NCI-H1417 treated with DMSO at 0.1 percent for 48 hours (cell line): ENCODE data around the gene CD200.

ENCODE experiments used
- DNase-seq: peaks from one replicate; lab custom pipeline; 2025; lab: John Stamatoyannopoulos, UW

The CD200 gene, protein sequence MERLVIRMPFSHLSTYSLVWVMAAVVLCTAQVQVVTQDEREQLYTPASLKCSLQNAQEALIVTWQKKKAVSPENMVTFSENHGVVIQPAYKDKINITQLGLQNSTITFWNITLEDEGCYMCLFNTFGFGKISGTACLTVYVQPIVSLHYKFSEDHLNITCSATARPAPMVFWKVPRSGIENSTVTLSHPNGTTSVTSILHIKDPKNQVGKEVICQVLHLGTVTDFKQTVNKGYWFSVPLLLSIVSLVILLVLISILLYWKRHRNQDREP

DNA sequence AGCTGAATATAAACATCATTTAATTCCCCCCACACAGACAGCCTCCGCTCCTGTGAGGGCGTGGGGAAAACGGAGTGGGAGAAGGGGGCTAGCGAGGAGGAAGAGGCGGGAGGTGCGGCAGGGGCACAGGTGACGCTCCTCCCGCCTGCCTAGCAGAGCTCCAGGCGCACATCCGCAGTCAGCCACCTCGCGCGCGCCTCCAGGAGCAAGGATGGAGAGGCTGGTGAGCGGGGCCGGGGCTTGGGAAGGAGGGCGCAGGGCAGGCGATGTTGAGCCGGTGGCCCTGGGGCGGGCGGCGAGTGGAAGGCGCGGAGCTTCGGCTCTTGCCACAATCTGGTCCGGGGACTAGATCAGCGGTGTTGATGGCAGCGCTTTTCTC, at the start of gene CD200:
Gene CD200, plus strand, starts transcription at position 155 of the 379 bp plus-strand sequence. Its CDS starts 57 bp downstream, at position 212.
- DNase-seq = peak; percentile 65

DNA sequence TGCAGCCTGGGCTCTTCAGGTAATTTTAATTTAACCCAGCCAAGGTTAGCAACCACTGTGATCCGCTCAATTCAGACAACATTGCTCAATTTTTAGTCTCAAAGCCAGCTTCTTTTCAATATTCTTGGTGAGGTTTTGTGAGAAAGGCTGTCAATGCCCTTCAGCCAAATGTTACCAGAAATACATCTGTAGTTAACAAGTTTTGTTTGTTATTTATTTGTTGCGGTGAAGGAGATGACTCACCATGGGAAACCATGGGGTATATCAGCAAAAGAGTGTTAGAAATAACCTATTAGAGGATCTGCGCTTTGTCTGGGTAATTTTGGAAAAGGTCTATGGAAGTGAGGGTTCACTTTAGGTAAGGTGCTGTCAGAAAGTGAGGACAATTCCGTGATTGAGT, 43.9 kb upstream of the CD200 start:
- DNase-seq = no peak

DNA sequence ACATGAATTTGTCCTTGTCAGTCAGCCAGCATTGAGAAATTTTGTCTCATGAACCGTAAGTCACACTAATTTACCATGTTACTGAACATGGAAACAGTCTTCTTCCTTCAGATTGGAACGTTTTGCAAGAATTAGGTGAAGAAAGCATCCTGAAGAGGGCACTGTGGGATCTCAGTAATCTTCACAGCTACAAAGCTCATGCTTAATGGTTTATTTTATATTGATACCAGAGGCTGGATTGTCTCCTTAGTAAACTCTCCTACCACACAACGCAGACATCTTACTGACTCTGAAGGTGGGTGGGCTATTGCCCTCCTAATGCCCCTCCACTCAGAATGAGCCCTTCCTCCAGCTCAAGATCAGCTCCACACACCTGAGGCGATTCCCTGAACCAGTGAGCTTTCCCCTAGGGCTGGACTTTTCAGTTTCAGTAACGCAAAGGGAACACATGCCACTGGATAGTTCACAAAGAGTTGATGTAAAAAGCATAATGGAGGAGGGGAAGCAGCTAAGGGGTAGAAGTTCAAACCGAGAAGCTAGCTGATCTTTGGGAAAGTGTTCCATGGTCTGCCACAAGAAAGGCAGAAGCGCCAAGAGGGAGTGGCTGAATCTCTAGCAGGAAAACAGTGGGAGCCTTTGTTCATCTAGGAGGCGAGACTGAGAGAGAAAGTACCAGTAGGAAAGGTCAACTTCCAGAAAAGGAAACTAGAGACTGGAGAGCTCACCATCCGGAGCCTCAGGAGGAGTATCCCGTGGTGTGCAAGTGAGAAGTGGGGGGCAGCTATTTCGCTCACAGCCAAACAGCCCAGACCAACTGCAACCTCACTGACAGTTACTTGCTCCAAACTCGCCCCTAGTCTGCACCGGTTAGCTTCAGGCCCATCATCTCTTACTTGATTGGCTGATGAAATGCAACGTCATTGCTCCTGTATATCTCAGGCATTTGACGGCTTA, 39.3 kb upstream of the CD200 start, which contains the start of gene SLC9C1:
Gene SLC9C1, minus strand, starts transcription at position 849 of the 954 bp plus-strand sequence. CDS start 7,425 bp downstream, outside the sequence.
- DNase-seq = no peak

DNA sequence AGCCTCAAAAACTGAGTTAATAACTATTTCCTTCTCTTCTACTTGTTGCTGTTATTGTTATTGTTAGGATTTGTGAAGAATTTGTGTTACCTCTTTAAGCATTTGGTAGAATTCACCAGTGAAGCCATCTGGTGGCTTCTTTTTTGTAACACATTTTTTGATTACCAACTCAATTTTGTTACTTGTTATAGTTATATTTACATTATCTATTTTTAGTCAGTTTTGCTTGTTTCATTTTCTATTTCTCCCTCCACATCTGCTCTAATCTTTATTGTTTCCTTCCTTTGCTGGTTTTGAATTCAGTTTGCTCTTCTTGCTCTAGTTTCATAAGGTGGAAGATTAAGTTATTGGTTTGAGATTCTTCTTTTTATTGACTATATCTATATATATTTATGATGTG, 35.2 kb upstream of the CD200 start:
- no peak for DNase-seq

DNA sequence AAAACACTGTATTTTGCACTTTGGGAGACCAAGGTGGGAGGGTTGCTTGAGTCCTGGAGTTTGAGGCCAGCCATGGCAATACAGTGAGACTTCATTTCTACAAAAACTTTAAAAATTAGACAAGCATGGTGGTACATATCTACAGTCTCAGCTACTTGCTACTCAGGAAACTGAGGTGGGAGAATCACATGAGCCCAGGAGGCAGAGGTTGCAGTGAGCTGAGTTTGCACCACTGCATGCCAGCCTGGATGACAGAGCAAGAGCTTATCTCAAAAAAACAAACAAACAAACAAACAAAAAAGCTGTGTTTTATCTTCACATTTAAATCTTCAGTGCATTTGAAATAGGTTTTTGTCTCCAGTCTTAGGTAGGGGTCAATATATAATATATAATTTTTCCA, 34.2 kb upstream of the CD200 start:
- no peak for DNase-seq

DNA sequence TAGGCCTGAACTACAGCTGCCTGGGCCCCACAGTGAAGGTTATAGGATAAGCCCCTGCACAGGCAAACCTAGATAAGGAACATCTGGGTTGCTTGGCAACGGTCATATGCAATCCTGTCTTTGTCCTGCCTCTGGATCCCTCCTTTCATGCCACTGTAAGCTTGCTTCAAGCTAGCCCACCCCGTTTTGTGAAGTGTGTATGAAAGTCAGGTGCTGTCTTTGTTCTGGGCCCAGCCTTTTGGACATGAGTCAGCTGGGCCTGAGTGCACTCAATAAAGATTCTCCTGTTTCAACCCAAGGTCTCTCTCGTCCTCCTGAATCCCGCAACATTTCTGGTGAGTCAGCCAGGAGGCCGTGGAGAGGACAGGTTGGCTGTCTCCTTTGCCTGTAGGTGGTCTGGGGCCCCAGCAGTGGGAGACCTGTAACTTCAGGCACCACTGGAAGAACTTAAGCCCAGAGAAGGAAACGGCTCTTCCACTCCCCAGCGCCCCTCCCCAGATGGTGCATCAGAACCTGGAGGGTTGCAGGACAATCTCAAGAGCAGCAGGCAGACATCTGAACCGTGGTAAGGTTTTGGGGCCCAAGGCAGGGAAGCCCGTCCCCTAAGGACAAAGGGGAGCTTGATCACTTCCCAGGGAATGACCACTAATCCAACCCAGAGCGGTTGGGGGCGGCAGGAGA, 30.7 kb upstream of the CD200 start:
- DNase-seq = no peak

DNA sequence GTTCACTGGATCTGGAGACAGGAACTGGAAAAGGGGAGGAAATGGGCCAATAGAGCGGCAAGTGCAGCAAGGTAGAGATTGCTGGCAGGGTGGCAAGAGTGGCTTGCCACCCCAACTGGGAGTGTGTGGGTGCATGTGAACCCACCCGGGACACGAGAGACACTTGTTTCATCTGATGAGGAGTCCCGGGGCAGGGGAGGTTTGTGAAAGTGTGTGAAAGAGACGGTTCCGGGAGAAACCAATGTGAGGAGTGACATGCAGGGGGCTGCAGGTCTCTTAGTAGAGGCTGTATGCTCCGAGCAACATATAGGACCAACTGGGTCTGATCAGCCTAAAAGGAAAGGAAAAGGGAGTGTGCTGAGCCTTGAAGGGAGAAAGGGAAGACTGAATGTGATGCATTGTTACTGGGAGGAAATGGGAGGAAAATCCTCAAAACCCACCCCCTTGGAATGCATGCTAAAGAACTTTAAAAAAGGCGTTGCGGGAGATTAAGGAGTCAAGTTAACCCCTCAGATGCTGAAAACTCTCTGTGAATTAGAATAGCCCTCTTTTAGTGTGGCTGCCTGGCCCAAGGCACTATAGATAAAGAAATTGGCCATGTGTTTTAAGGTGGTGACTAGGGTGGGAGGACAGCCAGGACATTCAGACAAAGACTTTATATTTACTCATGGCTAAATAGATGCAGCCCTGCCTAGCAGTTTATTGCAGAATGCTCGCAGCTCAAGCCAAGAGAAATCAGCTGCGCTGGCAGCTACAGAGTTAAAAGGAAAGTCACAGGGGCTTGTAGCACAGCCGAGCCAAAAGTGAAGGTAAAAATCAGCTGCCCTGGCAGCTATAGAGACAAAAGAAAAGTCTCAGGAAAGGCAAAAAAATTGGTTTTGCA, 29.8 kb upstream of the CD200 start:
- no peak for DNase-seq

DNA sequence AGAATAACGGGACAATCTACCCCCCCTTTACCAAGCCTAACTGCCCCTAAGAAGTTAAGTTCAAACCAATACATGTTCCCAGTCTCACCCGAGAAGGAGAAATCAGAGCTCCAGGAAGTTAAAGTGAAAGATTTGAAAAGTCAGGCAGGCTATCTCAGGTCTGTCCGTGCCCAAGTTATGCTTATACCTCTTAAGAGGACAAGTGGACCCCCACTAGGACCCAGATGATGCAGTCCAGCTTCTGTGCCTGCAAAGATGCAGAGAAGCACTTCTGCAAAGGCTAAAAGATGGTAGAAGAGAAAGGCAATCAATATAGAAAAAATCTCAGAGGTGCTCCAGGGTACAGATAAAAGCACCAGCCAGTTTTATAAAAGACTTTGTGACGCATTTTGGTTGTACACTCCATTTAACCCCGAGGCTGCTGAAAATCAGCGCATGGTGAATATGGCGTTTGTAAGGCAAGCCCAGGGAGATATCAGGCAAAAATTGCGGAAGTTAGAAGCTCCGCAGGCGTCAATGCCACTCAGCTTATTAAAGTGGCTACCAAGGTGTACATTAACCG, 29.1 kb upstream of the CD200 start:
- DNase-seq = no peak

DNA sequence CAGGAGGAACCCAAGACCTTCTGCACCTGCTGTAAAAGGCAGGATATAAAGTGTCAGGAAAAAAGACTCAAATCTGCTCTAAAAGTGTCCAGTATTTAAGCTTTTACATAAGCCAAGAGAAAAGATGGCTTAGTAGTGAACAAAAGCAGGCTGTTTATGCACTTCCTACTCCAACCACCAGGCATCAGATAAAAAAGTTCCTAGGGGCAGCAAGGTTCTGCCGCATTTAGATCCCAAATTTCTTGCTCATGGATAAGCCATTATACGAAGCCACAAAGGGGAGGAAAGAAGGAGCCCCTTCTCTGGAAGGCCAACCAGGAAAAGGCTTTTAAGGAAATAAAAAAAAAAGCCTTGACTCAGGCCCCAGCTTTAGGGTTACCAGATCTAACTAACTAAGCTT, 28.3 kb upstream of the CD200 start:
- DNase-seq = no peak

DNA sequence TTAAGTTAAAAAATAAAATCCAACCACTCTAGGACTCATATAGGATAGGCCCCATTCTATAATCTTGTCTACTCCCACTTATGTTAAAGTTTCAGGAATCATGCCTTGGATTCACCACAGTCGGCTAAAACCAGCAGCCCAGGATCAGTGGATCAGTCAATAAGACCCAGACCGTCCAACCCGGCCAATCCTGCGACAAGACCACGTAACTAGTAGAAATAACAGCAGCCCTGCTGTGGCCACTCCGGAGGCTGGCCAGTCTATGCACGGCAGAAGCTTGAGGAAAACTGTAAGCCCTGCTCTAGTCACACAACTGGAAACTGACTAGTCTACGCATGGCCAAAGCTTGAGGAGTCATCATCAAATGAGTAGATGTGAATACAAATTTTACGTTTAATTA, 26.1 kb upstream of the CD200 start:
- no peak for DNase-seq

DNA sequence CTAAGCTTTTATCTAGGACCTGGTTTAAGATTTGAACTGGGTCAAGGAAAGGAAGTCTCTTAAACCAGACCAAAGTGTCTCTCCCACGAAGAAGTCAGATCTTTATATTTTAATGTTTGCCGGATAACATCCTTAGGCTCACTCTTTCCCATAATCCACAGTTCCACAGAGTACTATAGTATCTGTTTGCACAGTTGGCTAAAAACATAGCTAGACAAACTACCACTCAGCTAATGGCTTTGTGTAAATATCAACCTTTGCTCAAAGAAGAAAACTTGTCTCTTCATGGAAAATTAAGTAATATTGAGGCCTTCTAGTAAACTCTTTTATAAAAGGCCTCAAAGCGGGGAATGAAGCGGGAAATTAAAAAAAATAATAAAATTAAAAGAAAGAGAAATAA, 25.4 kb upstream of the CD200 start:
- DNase-seq = no peak

DNA sequence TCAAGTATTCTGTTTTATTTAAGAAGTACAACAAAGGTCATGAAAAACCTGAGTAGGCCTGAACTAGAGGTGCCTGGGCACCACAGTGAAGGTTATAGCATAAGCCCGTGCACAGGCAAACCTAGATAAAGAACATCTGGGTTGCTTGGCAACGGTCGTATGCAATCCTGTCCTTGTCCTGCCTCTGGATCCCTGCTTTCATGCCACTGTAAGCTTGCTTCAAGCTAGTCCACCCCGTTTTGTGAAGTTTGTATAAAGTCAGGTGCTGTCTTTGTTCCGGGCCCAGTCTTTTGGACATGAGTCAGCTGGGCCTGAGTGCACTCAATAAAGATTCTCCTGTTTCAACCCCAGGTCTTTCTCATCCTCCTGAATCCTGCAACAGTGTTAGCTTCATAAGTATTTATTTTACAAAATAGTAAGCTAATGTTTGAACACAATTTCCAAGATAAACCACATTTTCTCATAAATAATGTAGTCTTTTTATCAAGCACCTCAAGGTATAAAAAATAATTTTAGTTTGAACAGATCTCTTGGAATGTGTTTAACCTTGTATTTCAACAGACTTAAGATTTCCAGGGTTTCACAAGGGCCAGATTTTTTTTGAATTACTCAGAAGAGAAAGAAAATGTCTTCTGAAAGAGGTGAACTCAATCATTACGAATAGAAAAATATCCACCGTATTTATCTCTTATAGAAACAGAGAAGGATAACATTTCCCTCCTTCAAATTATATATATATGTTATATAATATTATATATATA, 24.6 kb upstream of the CD200 start:
- DNase-seq = no peak

DNA sequence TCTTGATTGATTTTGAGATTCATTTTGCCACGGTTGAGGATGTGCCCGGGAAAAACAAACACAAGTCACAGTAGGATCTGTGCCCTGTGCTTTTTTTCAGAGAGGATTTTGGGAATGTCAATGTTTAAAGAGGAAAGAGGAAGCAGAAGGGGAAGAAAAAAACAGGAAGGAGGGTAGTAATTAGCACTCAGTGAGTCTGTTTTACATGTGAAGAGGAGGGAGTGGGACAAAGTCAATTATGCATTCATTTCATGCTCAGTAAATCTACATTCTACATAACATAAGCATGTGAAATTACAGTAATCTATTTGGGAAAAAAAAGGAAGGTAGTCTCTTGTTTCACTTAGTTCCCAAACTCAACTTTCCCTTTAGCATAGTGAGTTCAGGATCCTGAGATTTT, 18.3 kb upstream of the CD200 start:
- DNase-seq = no peak

DNA sequence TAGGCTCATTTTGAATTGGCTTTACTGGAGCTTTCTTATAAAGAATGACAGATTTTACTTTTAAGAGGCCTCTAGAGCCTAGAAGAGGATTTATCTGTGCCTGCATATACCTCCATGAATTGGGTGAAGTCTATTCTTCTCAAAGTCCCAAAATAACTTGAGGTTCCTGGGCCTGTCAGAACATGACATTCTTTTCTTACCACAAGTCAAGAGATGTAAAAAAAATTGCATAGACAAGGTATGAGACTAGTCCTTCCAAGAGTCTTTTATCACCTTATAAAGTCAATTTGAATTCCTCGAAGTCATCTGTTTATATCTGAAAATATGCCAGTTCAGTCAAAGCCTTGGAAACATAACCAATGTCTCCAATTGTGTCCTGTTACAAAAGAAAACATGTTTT, 17.2 kb upstream of the CD200 start:
- no peak for DNase-seq

DNA sequence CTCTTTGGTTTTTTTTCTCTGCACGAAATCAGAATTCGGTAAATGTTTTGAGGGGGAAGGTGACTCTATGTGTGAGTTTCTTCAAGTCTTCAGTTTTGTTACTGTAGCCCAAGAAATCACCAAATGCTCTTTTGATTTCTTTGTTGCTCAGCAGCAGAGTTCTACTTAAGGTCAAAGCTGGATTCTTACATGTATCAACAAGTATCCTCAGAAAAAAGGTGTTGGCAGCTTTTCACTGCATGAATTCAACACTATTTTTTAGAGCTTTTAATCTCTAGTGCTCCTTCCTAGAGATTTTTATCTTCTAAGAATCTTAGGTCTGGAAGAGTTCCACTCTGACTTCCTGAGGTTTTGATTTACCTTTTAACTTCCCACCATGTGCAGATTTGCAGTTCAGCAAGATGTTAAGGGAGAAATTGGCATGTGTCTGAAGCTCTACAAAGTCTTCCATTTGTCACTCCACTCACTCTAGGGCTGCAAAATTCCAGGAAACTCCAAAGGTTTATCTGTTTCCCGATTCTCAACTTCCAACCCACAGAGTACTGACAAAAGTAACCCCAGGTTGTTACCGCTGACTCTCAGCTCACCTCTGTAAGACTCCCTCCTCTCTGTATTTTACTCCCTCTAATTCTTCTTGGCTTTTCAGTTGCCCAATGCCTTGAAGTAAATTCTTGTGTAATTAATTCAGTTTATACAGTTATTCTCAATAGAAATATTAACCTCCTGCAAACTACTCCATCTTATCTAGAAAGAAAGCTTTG, 13.3 kb upstream of the CD200 start:
- no peak for DNase-seq

DNA sequence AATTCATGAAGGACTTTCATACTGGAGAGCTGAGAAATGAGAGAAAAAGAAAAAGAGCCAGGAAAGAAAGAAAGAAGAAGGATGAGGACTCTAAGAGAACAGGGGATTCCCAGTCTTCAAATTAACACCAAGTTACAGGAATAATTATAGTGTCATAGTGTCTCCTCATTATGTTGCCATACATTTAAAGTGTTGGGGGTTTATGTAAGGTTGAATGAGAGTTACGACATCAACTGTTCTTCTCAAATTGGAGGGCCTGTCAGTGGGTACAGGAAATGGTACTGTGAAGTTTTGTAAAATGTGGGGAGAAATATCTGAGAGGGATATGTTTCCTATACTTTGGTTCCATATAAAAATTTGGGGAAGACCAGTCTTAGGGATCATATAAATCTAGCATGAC, 12.3 kb upstream of the CD200 start:
- DNase-seq = no peak

DNA sequence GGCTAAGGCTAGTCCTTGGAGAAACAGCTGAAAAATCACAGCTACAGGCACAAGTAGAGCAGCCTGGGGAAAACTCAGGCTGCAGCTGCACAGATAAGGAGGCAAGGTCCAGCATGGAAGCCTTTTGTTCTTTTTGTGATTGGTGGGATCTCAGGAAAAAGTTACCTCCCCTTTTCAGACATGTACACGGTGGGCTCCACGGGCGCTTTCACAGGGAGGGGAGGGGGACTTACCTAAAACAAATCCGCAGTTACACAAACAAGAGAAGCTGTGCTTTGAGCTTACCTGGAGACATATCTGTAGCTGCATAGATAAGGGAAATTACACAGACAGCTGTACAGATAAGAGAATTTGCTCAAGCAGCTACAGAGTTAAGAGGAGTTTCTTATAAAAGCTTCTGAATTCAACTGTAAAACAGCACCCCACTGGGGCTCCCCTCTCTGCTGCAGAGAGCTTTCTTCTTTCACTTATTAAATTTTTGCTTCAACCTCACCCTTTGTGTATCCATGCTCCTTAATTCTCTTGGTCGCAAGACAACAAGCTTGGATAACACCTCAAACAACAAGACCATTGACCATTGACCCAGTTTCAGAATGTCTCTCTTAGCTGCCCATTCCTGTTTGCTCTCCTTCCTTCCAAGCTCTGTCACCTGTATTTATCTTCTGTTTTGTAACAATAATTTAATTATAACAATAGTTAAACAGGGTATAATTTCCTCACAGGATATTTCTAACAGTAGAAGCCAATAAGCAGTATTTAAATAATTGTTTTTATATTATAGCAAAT, 10.9 kb upstream of the CD200 start:
- no peak for DNase-seq

DNA sequence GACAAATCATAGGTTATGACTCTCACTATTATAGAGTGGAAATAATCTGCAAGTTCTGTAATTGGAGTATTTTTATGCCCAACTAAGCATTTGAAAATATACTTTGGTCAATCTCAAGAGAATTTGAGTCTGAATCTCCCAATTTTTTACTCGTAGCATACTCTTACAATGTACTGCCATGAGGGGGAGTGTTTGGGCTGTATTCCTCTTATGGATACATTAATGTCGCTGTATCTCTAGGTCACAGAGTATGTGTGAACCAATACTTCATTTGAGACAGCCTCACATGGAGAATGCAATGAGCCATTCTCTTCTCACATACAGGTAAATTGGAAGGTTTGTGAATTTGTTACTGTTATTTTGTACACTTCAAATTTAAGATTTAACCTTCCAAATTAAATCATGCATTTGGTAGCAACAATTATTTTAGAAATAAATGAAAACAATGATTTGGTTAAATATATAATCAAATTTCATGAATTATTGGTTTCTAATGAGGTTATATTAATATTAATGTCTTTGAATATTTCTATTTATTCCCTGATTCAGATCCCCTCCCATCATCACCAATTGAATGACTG, 5.5 kb upstream of the CD200 start:
- peak; percentile 42 for DNase-seq

DNA sequence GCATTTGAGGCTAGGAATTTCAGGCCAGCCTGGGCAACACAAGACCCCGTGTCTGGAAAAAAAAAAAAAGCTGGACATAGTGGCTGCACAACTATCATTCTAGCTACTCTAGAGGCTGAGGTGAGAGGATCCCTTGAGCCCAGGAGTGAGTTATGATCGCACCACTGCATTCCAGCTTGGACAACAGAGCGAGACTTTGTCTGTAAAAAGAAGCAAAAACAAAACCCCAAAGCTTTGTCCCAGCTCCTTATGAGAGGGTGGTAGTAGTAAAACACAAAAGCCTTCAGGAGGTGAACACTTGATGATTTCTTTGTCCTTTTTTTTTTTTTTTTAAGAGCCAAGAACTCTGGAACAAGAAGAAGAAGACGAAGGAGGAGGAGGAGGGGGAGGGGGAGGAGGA, 1.1 kb upstream of the CD200 start:
- no peak for DNase-seq
